ENCODE results near the gene IFI30.

Gene IFI30

DNA sequence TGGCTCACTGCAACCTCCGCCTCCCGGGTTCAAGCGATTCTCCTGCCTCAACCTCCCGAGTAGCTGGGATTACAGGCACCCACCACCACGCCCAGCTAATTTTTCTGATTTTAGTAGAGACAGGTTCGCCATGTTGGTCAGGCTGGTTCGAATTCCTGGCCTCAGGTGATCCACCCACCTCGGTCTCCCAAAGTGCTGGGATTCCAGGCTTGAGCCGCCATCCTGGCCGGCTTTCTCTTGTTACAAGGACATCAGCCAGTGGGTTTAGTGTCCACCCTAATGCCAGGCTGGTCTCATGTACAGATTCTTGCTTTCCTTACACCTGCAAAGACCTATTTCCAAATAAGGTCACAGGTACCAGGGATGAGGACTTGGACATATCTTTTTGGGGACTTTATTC lies 13.8 kb upstream of the IFI30 start:
- H4K20me1 ChIP-seq: peaks cover 21% of the 10 kb centered on the region; the same call in 1 of the 2 replicates
- no peak overlapping the region for H3K9ac ChIP-seq
- TF ChIP-seq Cebpa-rat (IDR thresholded peaks at IDR 0.05): no peak
- no peak overlapping the region for H3K27ac ChIP-seq
- H3K9me3 ChIP-seq: no peaks in the 10 kb centered on the region
- H3K4me3 ChIP-seq: no peak overlapping the region
- H3K4me1 ChIP-seq: peaks cover 43% of the 10 kb centered on the region
- no peaks in the 10 kb centered on the region for H3K27me3 ChIP-seq
- peaks cover 49% of the 10 kb centered on the region for H3K36me3 ChIP-seq
- H3K4me2 ChIP-seq: peak overlapping the region; percentile 84

DNA sequence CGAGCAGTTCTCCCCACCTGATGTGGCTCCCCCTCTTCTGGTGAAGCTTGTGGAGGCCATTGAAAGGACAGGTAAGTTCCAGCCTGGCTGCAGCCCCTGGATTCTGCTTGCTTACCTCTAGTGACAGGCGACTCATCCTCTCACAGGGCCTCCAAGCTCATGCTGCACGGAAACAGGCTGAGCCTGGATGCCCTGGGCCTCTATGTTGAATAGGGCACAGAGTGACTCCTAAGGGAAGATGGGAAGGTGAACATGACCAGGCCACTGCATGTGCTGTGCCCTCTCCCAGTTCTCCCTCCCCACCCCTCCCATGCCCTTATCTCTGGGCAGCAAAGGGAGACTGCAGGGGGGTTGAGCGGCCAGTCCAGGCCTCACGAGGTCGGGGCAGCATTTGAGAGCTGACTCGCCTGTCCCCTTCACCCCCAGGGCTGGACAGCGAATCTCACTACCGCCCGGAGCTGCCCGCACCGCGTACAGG lies 13.1 kb upstream of the IFI30 start:
- Histone ChIP-seq H3K4me1 (peaks cover 43% of the 10 kb centered on the region), H3K27me3 (no peaks in the 10 kb centered on the region), H3K4me2 (peak overlapping the region; percentile 84), H4K20me1 (peaks cover 17% of the 10 kb centered on the region; the same call in 1 of the 2 replicates), H3K36me3 (peaks cover 51% of the 10 kb centered on the region), H3K27ac (peak overlapping the region; percentile 89), H3K9me3 (no peaks in the 10 kb centered on the region), H3K4me3 (peak overlapping the region; percentile 65), H3K9ac (peak overlapping the region; percentile 82)
- TF ChIP-seq Cebpa-rat (IDR thresholded peaks at IDR 0.05): no peak

DNA sequence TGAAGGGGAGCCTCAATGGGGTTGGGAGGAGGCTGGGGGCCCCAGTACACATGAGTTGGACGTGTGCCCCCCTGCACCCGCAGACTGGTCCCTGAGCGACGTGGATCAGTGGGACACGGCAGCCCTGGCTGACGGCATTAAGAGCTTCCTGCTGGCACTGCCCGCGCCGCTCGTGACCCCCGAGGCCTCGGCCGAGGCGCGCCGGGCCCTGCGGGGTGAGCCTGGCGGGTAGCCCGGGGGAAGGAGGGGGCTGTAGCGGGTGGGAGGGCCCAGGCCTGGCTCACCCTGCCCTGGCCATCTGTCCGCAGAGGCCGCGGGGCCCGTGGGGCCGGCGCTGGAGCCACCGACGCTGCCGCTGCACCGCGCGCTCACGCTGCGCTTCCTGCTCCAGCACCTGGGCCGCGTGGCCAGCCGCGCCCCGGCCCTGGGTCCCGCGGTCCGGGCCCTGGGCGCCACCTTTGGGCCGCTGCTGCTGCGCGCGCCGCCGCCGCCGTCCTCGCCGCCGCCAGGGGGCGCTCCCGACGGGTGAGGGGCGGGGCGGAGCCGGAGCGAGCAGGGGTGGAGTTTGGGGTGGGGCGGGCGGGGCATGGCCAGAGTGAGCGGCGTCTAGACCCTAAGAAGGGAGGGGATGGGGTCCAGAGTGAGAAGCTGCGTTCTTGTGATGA lies 12.5 kb upstream of the IFI30 start:
- H3K27me3 ChIP-seq: no peaks in the 10 kb centered on the region
- H4K20me1 ChIP-seq: peaks cover 11% of the 10 kb centered on the region; the same call in 1 of the 2 replicates
- peak overlapping the region; percentile 84 for H3K4me2 ChIP-seq
- no peaks in the 10 kb centered on the region for H3K9me3 ChIP-seq
- H3K4me3 ChIP-seq: peak overlapping the region; percentile 65
- H3K4me1 ChIP-seq: peaks cover 38% of the 10 kb centered on the region
- peaks cover 51% of the 10 kb centered on the region for H3K36me3 ChIP-seq
- peak overlapping the region; percentile 89 for H3K27ac ChIP-seq
- H3K9ac ChIP-seq: peak overlapping the region; percentile 82
- TF ChIP-seq Cebpa-rat (IDR thresholded peaks at IDR 0.05): no peak

DNA sequence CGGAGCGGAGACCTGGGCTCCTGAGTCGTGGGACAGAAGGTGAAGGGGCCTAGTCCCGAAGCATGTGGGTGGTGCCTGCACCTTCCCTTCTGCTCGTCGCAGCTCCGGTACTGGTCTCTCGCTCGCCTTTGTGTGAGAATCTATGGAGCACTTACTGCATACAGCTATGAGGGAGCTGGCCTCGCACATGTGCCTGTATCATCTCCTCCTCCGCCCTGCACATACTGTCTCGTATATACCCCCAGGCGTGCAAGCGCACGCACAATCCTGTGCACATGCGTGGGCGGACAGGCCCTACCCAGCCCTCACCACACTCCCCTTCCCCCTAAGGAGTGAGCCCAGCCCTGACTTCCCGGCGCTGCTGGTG lies 12.0 kb upstream of the IFI30 start:
- H3K4me2 ChIP-seq: peak overlapping the region; percentile 53

GRCh38 chr19:18164072-18164471 lies 9.5 kb upstream of the IFI30 start:
- Histone ChIP-seq H3K4me2 (no peak overlapping the region), H3K27me3 (no peaks in the 10 kb centered on the region), H3K9me3 (no peaks in the 10 kb centered on the region), H3K36me3 (peaks cover 67% of the 10 kb centered on the region), H3K27ac (no peak overlapping the region), H3K4me1 (peaks cover 28% of the 10 kb centered on the region), H4K20me1 (no peaks in the 10 kb centered on the region), H3K4me3 (no peak overlapping the region), H3K9ac (no peak overlapping the region)
- no peak for TF ChIP-seq Cebpa-rat (IDR thresholded peaks at IDR 0.05)

More for the DNA sequence above, 12.0 kb upstream of the IFI30 start:
- Histone ChIP-seq H3K9me3 (no peaks in the 10 kb centered on the region), H3K4me1 (peaks cover 33% of the 10 kb centered on the region), H3K27ac (no peak overlapping the region), H3K36me3 (peaks cover 51% of the 10 kb centered on the region), H3K27me3 (no peaks in the 10 kb centered on the region), H3K4me3 (no peak overlapping the region), H4K20me1 (peaks cover 7% of the 10 kb centered on the region; the same call in 1 of the 2 replicates), H3K9ac (no peak overlapping the region)
- no peak for TF ChIP-seq Cebpa-rat (IDR thresholded peaks at IDR 0.05)

- TF ChIP-seq Cebpa-rat (IDR thresholded peaks at IDR 0.05): no peak
- Histone ChIP-seq H3K27me3 (no peaks in the 10 kb centered on the region), H3K27ac (no peak overlapping the region), H4K20me1 (no peaks in the 10 kb centered on the region), H3K9ac (no peak overlapping the region), H3K9me3 (no peaks in the 10 kb centered on the region), H3K4me2 (no peak overlapping the region), H3K4me3 (no peak overlapping the region), H3K4me1 (peaks cover 34% of the 10 kb centered on the region), H3K36me3 (peaks cover 73% of the 10 kb centered on the region)
These were observed 7.6 kb upstream of the IFI30 start for GRCh38 chr19:18165794-18166544.

- Histone ChIP-seq H4K20me1 (no peaks in the 10 kb centered on the region), H3K9me3 (no peaks in the 10 kb centered on the region), H3K4me2 (no peak overlapping the region), H3K27me3 (no peaks in the 10 kb centered on the region), H3K4me1 (peaks cover 39% of the 10 kb centered on the region), H3K36me3 (peaks cover 68% of the 10 kb centered on the region), H3K4me3 (no peak overlapping the region), H3K27ac (no peak overlapping the region), H3K9ac (no peak overlapping the region)
- TF ChIP-seq Cebpa-rat (IDR thresholded peaks at IDR 0.05): no peak
These were observed 6.6 kb upstream of the IFI30 start for GRCh38 chr19:18167011-18167410.

DNA sequence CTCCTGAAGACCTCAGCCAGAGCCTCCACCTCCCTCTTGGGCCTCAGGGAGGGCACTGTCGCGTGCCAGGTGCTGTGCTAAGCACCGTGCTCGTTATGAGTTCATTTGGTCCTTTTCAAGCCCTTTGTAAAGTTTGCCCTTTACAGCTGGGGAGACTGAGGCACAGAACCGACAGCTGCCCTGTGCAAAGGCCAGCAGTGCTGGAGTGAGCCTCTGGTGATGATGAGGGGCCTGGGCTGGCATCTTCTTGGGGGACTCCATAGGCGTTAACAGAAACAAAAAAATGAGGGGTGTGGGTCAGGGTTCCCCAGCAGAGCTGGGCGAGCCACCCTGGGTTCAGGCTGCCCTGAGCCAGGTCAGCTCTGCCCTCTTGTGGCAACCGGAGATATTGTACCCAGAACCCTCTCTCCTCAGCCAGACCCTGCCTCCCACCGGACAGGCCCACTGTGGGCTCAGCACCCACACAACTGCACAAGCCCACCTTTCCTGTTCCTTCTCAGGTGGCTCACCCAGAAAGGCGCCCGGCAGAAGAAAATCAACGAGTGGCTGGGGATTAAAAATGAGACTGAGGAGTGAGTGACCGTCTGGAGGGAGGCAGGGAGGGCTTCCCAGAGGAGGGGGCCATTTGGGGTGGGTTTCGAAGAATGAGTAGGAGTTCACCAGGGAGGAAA lies 5.5 kb upstream of the IFI30 start:
- H4K20me1 ChIP-seq: no peaks in the 10 kb centered on the region
- H3K4me1 ChIP-seq: peaks cover 50% of the 10 kb centered on the region
- H3K4me2 ChIP-seq: no peak overlapping the region
- H3K36me3 ChIP-seq: peaks cover 57% of the 10 kb centered on the region
- no peak overlapping the region for H3K27ac ChIP-seq
- no peak overlapping the region for H3K4me3 ChIP-seq
- no peak overlapping the region for H3K9ac ChIP-seq
- no peak for TF ChIP-seq Cebpa-rat (IDR thresholded peaks at IDR 0.05)
- no peaks in the 10 kb centered on the region for H3K27me3 ChIP-seq
- no peaks in the 10 kb centered on the region for H3K9me3 ChIP-seq

DNA sequence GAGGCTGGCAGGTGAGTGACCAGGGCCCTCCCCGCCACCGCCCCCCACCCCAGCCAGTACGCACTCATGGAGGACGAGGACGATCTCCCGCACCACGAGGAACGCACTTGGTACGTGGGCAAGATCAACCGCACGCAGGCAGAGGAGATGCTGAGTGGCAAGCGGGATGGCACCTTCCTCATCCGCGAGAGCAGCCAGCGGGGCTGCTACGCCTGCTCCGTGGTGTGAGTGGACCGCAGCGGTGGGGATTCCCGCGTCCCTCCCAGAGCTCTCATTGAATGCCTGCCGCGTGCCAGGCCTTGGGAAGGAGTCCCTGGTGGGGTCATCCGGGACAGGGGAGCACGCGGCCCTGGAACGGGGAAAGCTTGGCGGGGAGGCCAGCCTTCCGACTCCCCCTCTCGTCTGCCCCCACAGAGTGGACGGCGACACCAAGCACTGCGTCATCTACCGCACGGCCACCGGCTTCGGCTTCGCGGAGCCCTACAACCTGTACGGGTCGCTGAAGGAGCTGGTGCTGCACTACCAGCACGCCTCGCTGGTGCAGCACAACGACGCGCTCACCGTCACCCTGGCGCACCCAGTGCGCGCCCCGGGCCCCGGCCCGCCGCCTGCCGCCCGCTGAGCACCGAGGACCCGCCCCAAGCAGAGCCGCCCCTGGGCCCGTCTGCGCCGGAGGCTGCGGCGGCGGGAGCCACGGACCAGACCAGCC lies 4.8 kb upstream of the IFI30 start:
- H3K4me1 ChIP-seq: peaks cover 57% of the 10 kb centered on the region
- H3K36me3 ChIP-seq: peaks cover 50% of the 10 kb centered on the region
- TF ChIP-seq Cebpa-rat (IDR thresholded peaks at IDR 0.05): no peak
- peak overlapping the region; percentile 92 for H3K4me2 ChIP-seq
- no peak overlapping the region for H3K4me3 ChIP-seq
- H3K27ac ChIP-seq: peak overlapping the region; percentile 78
- H3K9ac ChIP-seq: 0 out of 2 replicates have a peak overlapping the region, but pooled peaks have one; percentile 61
- no peaks in the 10 kb centered on the region for H4K20me1 ChIP-seq
- H3K9me3 ChIP-seq: no peaks in the 10 kb centered on the region
- no peaks in the 10 kb centered on the region for H3K27me3 ChIP-seq
